ENCODE measurements around the gene MYBPC3.

The MYBPC3 gene

DNA sequence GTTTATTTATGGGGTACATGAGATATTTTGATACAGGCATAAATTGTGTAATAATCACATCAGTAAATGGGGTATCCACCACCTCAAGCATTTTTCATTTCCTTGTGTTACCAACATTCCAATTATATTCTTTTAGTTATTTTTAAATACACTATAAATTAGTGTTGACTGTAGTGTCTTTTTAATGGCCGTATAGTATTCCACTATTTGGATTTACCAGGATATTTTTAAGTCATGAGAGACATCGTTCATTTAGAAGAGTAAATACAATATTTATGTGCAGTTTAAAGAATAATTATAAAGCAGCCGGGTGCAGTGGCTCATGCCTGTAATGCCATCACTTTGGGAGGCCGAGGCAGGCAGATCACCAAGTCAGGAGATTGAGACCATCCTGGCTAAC lies 32.0 kb upstream of the MYBPC3 start:
- DNase-seq (ENCODE audit: low read depth in 3 of 3, low spot score in 1 of 3), result no peak

DNA sequence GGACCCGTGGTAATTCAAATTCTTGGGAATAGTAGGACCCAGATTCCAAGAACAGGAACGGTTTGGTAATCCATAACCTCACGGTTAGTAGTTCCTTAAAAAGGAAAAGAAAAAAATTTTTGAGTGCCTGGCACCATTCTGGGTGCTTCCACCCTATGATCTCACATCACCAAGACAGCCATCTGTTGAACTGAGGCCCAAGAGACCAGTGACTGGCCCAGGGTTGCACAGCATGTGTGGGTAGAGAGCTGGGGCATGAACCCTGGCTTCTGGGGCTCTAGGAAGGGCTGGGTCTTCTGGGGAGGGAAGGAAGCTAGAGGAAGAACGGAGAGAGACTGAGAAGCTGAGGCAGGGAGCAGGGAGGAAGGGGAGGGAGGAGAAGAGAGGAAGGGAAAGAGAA lies 30.6 kb upstream of the MYBPC3 start:
- DNase-seq (ENCODE audit: low read depth in 3 of 3, low spot score in 1 of 3), result no peak

DNA sequence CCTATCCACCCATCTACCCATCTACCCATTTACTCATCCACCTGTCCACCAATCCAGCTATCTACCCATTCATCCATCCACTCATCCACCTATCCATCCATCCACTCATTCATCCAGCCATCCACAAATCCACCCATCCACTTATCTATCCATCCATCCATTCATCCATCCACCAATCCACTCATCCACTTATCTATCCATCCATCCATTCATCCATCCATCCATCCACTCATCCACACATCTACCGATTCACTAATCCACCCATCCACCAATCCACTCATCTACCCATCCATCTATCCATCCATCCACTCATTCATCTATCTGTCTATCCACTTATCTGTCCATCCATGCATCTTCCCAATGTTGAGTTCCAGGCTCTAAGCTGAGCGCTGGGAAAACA lies 27.6 kb upstream of the MYBPC3 start:
- no peak for DNase-seq (ENCODE audit: low read depth in 3 of 3, low spot score in 1 of 3)

DNA sequence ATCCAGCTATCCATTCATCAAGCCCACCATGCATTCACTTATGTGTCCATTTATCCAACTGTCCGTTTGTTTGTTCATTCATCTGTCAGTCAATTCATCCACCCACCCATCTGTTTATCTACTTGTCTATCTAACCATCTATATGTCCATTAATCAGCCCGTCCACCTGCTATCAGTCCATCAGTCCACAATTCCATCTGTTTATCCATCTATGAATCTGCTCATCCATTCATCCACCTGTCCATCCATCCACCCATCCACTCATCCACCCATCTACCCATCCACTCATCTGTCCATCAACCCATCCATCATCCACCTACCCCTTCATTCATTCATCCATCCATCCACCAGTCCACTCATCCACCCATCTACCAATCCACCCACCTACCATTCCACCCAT lies 26.8 kb upstream of the MYBPC3 start:
- no peak for DNase-seq (ENCODE audit: low read depth in 3 of 3, low spot score in 1 of 3)

DNA sequence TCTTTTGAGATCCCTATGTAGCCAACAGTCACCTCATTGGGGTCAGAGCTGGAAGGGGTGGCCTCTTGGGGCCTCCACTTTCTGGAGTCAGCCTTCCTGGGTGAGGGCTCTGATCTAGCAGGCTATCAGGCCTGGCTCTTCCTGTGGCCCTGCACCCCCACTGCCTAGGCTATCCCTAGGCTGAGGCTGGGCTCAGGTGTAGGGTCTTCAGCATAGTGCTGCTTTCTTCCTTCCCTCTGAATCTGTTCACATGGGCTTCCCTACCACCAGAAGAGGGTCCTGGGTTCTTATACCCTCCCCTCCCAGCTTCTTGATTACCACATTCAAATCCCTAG lies 26.3 kb upstream of the MYBPC3 start:
- DNase-seq (ENCODE audit: low read depth in 3 of 3, low spot score in 1 of 3), result no peak

DNA sequence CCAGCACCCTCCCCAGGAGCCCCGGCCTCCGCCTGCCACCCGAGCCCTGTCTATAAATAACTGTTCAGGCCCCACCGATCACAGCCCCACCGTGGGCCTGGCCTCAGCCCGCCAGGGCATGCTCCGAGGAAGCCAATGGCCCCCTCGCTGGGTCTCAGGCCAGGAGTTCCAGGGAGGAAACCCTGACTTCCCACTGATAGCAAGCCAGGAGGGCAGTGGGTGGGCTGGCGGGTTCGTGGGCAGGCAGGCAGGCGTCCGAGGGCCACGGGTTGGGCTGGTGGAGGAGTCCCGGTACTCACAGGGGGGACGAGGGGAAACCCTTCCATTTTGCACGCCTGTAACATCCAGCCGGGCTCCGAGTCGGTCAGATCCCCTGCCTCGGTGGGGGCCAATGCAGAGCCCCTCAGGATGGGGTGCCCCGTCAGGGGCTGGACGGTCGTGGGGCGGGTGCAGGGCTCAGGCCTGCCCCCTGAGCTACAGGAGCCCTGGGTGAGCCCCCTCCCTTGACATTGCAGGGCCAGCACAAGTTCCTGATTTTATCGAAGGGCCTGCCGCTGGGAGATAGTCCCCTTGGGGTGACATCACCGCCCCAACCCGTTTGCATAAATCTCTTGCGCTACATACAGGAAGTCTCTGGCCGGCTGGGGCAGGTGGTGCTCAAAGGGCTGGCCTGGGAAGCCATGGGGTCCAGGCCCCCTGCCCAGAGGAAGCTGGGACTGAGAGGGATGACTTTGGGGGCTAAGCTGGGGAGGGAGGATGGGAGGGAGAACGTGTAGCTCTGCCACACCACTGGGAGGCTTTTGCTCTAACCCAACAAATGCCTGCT lies 25.7 kb upstream of the MYBPC3 start, which contains the start of gene SPI1:
TSS of gene SPI1 (minus strand) at position 538 of the 826 bp plus-strand sequence. CDS start at position 344, 194 bp downstream.
- DNase-seq (ENCODE audit: low read depth in 3 of 3, low spot score in 1 of 3), result no peak

DNA sequence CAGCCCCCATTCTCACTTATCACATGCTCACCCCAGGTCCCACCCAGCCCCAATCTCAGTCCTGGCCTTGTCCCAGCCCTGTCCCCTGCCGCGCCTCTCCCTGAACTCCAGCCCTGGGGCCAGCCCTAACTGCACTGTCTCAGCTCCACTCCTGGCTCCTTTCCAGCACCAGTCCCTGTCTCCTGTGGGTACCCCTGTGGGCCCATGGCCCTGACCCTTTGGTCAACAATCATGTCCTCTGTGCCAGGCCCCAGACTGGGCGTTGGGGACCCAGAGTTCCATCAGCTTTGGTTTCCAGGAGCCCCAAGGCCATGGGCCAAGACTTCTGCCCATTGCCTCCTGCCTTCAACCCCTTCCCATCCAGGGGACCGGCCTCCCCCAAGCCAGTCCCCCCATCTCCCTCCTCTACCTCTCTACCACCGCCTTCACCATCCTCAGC lies 25.1 kb upstream of the MYBPC3 start:
- DNase-seq (ENCODE audit: low read depth in 3 of 3, low spot score in 1 of 3), result no peak

DNA sequence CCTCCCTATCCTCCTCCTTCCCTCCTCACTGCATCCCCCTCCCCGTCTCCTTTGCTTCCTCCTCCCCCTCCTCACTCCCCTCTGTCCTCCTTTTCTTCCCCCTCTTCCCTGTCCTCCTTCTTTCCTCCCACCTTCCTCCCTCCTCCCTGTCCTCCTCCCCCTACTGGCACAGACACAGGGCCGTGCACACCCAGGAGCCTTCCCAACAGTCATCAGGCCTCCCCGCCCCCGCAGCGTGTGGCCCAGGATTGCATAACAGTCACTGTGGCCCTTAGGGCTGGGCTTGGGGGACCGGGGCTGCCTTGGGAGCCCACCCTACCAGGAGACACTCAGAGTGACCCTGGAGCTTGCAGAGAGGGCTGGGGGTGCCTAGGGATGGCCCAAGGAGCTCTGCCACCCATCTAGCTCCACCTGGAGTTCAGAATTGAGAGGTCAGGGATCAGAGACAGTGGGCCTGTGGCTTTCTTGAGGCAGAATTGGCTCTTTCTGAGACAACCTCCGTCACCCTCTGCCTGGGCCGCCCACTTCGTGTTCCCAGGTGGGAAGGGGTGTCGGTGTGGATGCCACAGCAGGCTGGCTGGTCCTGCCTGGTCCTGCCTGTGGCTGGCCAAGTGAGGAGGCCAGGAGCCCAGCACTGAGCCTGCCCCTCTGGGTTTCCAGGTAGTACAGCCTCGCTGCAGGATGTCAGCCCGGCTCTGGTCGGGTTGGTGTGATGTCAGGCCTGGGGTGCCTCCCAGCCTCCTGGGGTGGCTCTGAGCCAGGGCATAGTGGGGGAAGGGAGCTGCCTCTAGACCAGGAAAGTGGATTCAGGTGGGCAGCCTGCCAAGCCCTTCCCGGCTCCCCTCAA lies 24.2 kb upstream of the MYBPC3 start:
- DNase-seq (ENCODE audit: low read depth in 3 of 3, low spot score in 1 of 3), result no peak

DNA sequence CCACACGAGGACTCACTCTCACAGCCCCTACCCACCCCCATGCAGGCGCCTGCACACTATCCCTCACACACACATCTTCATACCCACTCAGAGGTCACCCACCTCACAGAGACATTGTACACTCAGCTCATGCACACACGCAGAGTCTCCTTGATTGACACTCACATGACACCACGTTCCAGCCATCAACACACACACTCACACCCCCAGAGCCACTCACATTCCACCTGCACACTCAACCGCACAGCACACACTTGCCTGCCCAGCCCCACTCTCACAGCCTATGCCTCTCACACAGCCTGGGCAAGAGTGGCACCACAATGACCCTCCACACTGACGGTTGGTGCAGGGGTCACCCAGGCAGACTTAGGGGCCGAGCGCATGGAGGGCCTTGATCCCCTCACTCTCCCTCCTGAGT lies 23.6 kb upstream of the MYBPC3 start:
- no peak for DNase-seq (ENCODE audit: low read depth in 3 of 3, low spot score in 1 of 3)

DNA sequence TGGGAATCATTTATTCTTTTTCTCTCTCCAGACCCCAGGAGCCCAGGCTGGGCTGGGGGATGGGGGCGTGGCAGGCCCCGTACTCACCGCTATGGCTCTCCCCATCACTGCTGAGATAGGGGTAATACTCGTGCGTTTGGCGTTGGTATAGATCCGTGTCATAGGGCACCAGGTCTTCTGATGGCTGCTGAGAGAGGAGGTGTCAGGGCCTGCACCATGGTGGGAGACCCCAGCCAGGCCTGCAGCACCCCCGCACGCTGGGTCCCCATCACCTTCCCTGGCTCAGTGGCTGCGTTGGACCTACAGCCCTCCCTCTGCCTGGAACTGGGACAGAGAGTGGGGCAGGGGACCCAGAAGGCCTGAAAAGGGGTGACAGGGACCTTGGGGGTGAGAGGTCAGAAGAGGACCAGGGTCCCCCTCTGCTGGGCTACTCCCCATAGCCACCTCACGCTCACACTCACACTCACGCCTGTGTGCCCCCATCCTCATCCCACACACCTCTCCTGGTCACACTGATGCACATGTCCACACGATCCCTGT lies 23.1 kb upstream of the MYBPC3 start:
- no peak for DNase-seq (ENCODE audit: low read depth in 3 of 3, low spot score in 1 of 3)

DNA sequence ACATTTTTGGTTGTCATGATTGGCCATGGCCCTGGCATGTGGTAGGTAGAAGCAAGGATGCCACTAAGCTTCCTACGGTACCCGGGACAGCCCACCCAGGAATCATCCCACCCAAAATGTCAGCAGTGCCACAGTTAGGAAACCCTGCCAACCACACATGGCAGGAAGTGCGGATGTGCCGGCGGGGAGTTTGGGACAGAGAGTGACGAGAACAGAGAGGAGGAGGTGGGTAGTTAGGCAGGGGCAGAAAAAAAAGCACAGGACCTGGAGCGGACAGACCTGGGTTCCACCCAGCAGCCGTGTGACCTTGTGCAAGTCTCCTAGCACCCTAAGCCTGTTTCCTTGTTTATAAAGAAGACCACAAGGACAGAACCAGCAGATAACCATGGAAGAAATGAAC lies 22.5 kb upstream of the MYBPC3 start:
- no peak for DNase-seq (ENCODE audit: low read depth in 3 of 3, low spot score in 1 of 3)

DNA sequence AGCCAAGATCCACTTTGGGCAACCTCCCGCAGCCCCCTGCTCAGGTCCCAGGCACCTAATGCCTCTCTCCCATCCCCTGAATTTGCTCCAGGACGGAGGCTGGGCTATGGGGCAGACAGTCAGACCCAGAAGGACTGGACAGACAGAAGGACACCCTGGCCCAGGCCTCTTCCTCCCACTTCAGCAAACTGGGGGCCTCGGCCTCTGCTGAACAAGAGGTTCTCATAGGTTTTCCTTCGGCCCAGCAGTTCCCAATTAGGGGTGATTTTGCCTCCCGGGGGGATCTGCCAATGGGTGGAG lies 22.2 kb upstream of the MYBPC3 start:
- DNase-seq (ENCODE audit: low read depth in 3 of 3, low spot score in 1 of 3), result no peak

DNA sequence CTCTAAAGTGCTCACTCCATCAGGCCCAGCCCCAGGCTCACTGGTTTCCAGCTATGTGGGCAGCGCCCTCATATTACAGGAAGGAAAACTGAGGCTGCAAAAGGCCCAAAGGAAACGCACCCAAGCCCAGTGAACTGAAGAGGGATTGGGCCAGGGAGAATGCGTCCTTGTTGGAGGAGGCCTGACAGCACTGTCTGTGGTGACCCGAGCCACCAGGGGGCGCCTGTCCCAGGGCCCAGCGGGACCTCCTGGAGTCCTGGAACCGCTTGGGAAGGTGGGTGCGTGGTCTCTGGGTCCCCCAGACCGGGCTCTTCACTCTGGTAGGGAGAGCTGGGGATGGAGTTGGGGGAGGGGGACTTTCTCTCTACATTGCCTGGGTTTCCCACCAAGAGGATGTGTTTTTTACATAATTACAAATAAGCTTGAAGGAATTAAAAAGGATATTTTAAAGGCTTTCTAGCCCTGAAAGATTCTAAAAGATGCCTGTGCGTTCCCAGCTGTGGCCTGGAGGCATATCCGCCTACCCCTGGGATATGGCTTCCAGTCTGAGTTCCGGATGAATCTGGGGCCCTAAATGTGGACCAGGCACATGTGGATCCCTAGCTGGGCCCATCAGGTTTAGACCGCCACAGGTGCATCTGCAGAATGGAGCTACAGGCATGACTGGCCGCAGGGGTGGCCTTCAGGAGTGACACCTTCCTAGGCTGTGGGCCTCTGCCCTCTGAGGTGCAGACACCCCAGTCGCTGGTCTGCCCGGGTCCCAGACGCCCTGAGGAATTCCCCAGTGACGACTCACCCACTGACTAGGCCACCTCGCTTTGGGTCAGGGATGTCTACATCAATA lies 21.6 kb upstream of the MYBPC3 start:
- peak; percentile 65 to 80 (median 71) for DNase-seq (ENCODE audit: low read depth in 3 of 3, low spot score in 1 of 3)

DNA sequence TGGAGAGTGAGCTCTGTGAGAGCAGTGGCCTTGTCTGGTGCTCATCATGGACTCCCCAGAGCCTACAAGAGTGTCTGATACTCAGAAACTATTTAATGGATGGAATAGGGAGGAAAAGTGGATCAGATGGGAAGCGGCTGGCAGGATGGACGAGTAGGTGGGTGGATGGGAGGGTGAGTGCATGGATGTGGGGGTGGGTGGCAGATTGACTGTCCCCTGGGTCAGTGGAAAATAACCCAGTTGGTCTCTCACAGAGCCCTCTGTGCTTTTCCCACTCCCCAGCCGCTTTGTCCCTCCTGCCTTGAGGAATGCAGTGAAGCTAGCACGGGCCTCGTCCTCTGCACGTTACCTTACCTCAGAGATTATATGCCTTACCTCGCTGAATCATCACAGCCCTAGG lies 19.9 kb upstream of the MYBPC3 start:
- no peak for DNase-seq (ENCODE audit: low read depth in 3 of 3, low spot score in 1 of 3)

DNA sequence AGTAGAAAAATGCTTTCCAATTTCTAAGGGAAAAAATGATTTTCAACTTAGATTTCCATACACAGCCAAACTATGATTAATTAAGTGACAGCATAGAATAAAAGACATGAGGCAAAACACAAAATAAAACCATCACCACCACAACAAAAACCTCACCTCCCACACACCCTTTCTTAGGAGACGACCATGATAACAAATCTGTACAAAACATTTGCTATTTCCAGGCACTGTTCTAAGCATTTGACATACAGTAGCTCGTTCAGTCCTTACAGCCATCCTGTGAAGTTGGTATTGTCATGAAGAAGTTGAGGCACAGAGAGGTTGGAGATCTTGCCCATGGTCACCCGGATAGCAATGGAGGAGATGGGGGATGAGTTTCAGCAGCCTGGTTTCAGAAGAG lies 17.2 kb upstream of the MYBPC3 start:
- no peak for DNase-seq (ENCODE audit: low read depth in 3 of 3, low spot score in 1 of 3)

DNA sequence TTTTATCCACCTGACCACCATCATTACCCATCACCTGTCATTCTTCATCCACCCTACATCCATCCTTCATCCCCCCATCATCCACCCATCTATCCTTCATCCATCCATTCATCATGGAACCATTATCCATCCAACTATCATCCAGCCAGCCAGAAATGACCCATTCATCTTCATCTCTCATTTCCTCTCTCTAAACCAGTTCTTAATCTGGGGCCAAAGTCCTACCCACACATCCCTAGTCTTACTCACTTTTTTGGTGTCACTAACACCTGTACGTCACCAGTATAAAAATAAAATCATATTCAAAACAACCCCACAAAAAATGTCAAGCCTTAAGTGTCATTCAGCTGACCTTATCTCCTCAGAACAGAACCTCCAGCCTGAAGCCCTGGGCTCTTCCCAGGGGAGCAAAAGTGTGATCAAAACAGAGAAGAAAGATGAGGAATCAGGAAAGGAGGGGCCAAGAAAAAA lies 13.6 kb upstream of the MYBPC3 start:
- DNase-seq (ENCODE audit: low read depth in 3 of 3, low spot score in 1 of 3), result no peak

DNA sequence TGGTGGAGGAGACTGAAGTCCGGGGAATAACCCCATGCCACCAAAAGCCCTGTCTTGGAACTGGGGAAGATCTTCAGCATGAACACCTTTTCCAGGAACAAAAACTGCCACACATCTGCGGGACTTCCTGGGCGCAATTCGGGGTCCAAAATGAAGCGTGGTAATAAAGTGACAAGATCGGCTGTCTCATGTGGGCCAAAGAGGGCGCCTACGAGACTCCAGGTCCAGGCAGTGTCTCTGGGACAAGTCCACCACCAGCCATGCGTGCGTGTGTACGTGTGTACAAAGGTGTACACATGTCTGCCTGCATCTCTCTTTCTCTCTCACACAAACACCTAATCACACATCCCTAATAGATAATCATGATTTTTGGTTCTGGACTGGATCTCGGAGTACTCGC lies 8.9 kb upstream of the MYBPC3 start:
- no peak for DNase-seq (ENCODE audit: low read depth in 3 of 3, low spot score in 1 of 3)

DNA sequence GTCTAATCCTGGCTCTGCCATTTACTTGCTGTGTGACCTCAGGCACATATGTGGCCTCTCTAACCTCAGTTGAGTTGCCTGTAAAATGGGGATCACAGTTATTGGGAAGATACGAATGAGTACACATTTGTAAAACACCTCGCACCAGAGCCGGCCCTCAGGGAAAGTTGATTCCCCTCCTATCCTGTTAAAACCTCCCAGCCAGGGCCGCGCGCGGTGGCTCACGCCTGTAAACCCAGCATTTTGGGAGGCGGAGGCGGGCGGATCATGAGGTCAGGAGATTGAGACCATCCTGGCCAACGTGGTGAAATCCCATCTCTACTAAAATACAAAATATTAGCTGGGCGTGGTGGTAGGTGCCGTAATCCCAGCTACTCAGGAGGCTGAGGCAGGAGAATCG lies 7.8 kb upstream of the MYBPC3 start:
- DNase-seq (ENCODE audit: low read depth in 3 of 3, low spot score in 1 of 3), result no peak

DNA sequence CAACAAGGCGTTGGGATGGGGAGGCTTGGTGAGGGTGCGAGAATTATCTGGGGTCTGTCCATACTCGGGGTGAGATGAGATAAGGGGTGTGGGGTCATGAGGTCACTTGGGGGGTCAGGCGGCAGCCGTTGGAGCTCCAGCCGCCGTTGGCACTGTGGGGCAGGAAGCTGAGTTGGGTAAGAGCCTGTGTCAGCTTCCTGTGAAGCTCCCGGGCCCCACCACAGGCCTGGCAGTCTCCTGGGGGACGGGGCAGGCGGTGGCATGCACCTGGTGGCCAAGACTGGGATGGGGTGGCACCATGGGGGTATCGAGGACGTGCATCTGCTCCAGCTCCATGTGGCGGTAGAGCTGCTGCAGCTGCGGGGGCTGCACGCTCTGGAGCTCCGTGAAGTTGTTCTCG lies 7.1 kb upstream of the MYBPC3 start:
- no peak for DNase-seq (ENCODE audit: low read depth in 3 of 3, low spot score in 1 of 3)

DNA sequence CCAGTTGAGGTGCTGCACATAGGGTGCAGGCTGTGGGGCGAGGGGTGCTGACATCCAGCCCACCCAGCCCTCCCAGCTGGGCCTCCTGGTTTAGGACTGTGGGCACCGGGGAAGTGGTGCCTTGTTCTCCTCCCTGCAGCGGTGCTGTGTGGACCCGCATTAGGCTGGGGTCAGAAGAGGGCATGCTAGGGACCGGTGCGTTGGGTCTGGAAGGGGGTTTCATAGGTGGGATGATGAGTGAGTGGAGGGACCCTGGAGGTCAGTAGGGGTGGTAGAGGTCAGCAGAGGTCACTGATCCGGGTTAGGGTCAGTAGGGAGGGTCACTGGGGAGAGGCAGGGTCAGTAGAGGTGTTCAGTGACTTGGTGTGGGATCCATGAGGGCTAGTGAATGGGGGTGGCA lies 6.7 kb upstream of the MYBPC3 start:
- no peak for DNase-seq (ENCODE audit: low read depth in 3 of 3, low spot score in 1 of 3)

DNA sequence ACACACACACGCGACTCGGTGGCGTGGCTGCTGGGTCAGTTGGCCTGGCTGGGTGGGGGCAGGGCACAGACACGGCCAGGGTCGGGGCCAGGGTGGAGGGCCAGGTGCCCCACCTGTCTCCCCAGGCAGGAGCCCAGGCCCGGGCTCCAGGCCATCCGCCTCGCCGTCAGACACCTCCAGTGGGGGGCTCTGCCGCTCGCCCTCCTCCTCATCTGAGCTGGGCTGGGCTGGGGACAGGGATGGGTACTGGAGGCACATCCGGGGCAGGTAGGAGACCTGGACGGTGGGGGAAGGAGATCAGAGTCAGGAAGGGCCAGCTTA lies 6.2 kb upstream of the MYBPC3 start:
- DNase-seq (ENCODE audit: low read depth in 3 of 3, low spot score in 1 of 3), result no peak
